ENCODE measurements around the gene CFAP70.
"Not testable (repeated sequence)": the region's sequence is repeated elsewhere in the genome, so short reads cannot be mapped to it uniquely, and the experiment has no call there.

Gene CFAP70

DNA sequence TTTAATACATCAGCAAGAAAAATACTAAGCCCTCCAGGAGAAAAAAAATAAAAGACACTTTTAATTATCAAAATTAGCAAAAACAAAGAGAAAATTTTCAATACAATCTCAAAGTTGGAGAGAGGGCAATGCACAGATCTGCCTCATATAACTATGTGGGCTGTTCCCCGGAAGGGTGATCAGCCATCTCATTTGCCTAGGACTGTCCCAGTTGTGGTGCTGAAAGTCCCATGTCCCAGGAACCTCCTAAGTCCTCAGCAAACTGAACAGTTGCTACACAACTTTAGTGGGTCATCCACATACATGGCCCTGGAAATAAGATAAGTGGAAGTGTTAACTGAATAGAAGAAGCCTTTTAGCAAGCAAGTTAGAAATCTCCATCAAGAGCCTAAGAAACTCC, 14.4 kb downstream of the CFAP70 start:
- no peaks in the 10 kb centered on the region for H3K4me1 ChIP-seq (ENCODE audit: control insufficient read depth in 2 of 2, insufficient read depth in 2 of 2, low read length in 2 of 2)
- H3K36me3 ChIP-seq (ENCODE audit: control insufficient read depth in 2 of 2, insufficient read depth in 2 of 2, low read length in 2 of 2) = no peaks in the 10 kb centered on the region

GRCh38 chr10:73340121-73340520, 18.5 kb downstream of the CFAP70 start:
- no peaks in the 10 kb centered on the region for H3K4me1 ChIP-seq (ENCODE audit: control insufficient read depth in 2 of 2, insufficient read depth in 2 of 2, low read length in 2 of 2)
- H3K36me3 ChIP-seq (ENCODE audit: control insufficient read depth in 2 of 2, insufficient read depth in 2 of 2, low read length in 2 of 2) = no peaks in the 10 kb centered on the region
- no peak overlapping the region for H3K27ac ChIP-seq (ENCODE audit: low read depth in 2 of 2, low read length in 2 of 2)
- no peak overlapping the region for H3K4me3 ChIP-seq (ENCODE audit: low read length in 2 of 2)
- H3K9ac ChIP-seq (ENCODE audit: low read depth in 1 of 2, low read length in 2 of 2) = no peak overlapping the region
- H3K9me3 ChIP-seq (ENCODE audit: control insufficient read depth in 2 of 2, low read length in 2 of 2) = no peaks in the 10 kb centered on the region
- H3K27me3 ChIP-seq (ENCODE audit: control insufficient read depth in 2 of 2, insufficient read depth in 2 of 2, low read length in 2 of 2) = no peaks in the 10 kb centered on the region

More for the DNA sequence above, 14.4 kb downstream of the CFAP70 start:
- H3K27ac ChIP-seq (ENCODE audit: low read depth in 2 of 2, low read length in 2 of 2) = no peak overlapping the region
- no peaks in the 10 kb centered on the region for H3K27me3 ChIP-seq (ENCODE audit: control insufficient read depth in 2 of 2, insufficient read depth in 2 of 2, low read length in 2 of 2)
- H3K9ac ChIP-seq (ENCODE audit: low read depth in 1 of 2, low read length in 2 of 2) = no peak overlapping the region
- no peaks in the 10 kb centered on the region for H3K9me3 ChIP-seq (ENCODE audit: control insufficient read depth in 2 of 2, low read length in 2 of 2)
- H3K4me3 ChIP-seq (ENCODE audit: low read length in 2 of 2) = no peak overlapping the region

DNA sequence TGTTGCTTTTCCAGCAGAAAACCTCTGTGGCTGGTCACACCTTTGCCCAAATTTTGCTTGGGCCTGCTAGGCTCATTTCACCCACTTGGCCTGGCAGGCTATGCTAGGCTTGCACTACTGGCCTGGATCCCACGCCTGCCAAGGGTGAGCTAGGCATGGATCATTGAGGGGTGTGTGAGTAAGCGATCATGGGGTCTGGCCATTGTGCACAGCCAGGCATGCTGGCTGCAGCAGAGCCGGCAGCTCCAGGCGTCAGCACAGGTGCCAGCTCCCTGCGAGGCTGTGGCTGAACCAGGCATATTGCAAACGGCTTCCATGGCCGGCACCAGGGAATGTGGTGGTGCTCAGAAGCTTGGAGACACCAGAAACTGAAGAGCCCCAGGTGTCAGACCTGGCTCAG, 19.2 kb downstream of the CFAP70 start:
- no peaks in the 10 kb centered on the region for H3K36me3 ChIP-seq (ENCODE audit: control insufficient read depth in 2 of 2, insufficient read depth in 2 of 2, low read length in 2 of 2)
- no peaks in the 10 kb centered on the region for H3K9me3 ChIP-seq (ENCODE audit: control insufficient read depth in 2 of 2, low read length in 2 of 2)
- no peaks in the 10 kb centered on the region for H3K27me3 ChIP-seq (ENCODE audit: control insufficient read depth in 2 of 2, insufficient read depth in 2 of 2, low read length in 2 of 2)

DNA sequence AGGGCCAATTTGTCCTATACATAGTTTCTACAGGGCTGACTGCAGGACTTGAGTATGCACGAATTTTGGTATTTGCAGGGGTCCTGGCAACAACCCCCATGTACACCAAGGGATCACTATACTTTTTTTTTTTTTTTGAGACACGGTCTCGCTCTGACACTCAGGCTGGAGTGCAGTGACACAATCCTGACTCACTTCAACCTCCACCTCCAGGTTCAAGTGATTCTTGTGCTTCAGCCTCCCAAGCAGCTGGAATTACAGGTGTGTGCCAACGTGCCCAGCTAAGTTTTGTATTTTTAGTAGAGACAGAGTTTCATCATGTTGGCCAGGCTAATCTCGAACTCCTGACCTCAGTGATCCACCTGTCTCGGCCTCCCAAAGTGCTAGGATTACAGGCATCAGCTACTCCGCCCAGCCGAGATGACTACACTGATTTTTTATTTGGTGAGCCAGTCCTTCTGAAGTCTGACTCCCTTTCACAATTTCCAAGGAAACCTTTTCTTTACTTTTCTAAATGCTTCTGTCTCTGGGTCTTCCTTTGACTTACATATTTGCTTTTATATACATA, 19.8 kb downstream of the CFAP70 start:
- no peaks in the 10 kb centered on the region for H3K27me3 ChIP-seq (ENCODE audit: control insufficient read depth in 2 of 2, insufficient read depth in 2 of 2, low read length in 2 of 2)
- H3K4me3 ChIP-seq (ENCODE audit: low read length in 2 of 2) = no peak overlapping the region
- no peaks in the 10 kb centered on the region for H3K4me1 ChIP-seq (ENCODE audit: control insufficient read depth in 2 of 2, insufficient read depth in 2 of 2, low read length in 2 of 2)
- no peaks in the 10 kb centered on the region for H3K36me3 ChIP-seq (ENCODE audit: control insufficient read depth in 2 of 2, insufficient read depth in 2 of 2, low read length in 2 of 2)
- no peak overlapping the region for H3K27ac ChIP-seq (ENCODE audit: low read depth in 2 of 2, low read length in 2 of 2)
- no peaks in the 10 kb centered on the region for H3K9me3 ChIP-seq (ENCODE audit: control insufficient read depth in 2 of 2, low read length in 2 of 2)
- no peak overlapping the region for H3K9ac ChIP-seq (ENCODE audit: low read depth in 1 of 2, low read length in 2 of 2)

More for the DNA sequence above, 19.2 kb downstream of the CFAP70 start:
- H3K27ac ChIP-seq (ENCODE audit: low read depth in 2 of 2, low read length in 2 of 2) = no peak overlapping the region
- H3K4me3 ChIP-seq (ENCODE audit: low read length in 2 of 2) = no peak overlapping the region
- H3K4me1 ChIP-seq (ENCODE audit: control insufficient read depth in 2 of 2, insufficient read depth in 2 of 2, low read length in 2 of 2) = no peaks in the 10 kb centered on the region
- H3K9ac ChIP-seq (ENCODE audit: low read depth in 1 of 2, low read length in 2 of 2) = no peak overlapping the region

DNA sequence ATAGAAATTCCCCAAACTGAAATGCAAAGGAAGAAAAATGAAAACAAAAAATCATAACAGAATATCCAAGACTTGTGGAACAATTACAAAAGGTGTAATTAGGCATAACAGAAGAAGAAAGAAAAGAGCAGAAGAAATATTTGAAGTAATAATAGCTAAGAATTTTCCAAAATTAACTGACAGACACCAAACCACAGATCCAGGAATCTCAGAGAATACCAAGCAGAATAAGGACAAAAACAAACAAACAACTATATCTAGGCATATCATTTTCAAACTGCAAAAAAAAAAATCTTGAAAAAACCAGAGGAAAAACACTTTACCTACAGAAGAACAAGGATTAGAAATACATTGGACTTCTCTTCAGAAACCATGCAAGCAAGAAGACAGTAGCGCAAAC, 25.5 kb downstream of the CFAP70 start:
- no peaks in the 10 kb centered on the region for H3K27me3 ChIP-seq (ENCODE audit: control insufficient read depth in 2 of 2, insufficient read depth in 2 of 2, low read length in 2 of 2)
- H3K9me3 ChIP-seq (ENCODE audit: control insufficient read depth in 2 of 2, low read length in 2 of 2) = no peaks in the 10 kb centered on the region
- H3K4me3 ChIP-seq (ENCODE audit: low read length in 2 of 2) = no peak overlapping the region
- no peak overlapping the region for H3K27ac ChIP-seq (ENCODE audit: low read depth in 2 of 2, low read length in 2 of 2)
- no peaks in the 10 kb centered on the region for H3K36me3 ChIP-seq (ENCODE audit: control insufficient read depth in 2 of 2, insufficient read depth in 2 of 2, low read length in 2 of 2)
- H3K9ac ChIP-seq (ENCODE audit: low read depth in 1 of 2, low read length in 2 of 2) = no peak overlapping the region
- no peaks in the 10 kb centered on the region for H3K4me1 ChIP-seq (ENCODE audit: control insufficient read depth in 2 of 2, insufficient read depth in 2 of 2, low read length in 2 of 2)

DNA sequence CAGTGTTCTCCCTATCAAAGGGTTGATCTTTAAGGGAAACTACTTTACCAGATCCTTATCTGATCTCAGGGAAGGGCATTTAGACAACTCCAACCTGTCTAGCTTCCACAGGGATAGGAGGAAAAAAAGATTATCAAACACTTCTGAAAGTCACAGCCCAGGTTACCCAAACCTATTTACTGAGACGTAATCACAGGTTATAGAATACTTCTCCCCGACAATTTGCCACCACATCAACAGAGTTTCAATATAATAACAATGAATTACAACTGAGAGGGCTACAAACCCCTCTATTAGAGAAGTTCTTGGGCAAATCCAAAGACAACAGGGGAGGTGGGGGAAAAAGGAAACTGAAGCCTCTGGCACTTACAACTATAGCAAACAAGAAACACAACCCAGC, 26.3 kb downstream of the CFAP70 start:
- H3K27ac ChIP-seq (ENCODE audit: low read depth in 2 of 2, low read length in 2 of 2) = no peak overlapping the region
- H3K9me3 ChIP-seq (ENCODE audit: control insufficient read depth in 2 of 2, low read length in 2 of 2) = no peaks in the 10 kb centered on the region
- H3K4me1 ChIP-seq (ENCODE audit: control insufficient read depth in 2 of 2, insufficient read depth in 2 of 2, low read length in 2 of 2) = no peaks in the 10 kb centered on the region
- H3K9ac ChIP-seq (ENCODE audit: low read depth in 1 of 2, low read length in 2 of 2) = no peak overlapping the region
- H3K27me3 ChIP-seq (ENCODE audit: control insufficient read depth in 2 of 2, insufficient read depth in 2 of 2, low read length in 2 of 2) = no peaks in the 10 kb centered on the region
- no peak overlapping the region for H3K4me3 ChIP-seq (ENCODE audit: low read length in 2 of 2)
- no peaks in the 10 kb centered on the region for H3K36me3 ChIP-seq (ENCODE audit: control insufficient read depth in 2 of 2, insufficient read depth in 2 of 2, low read length in 2 of 2)

GRCh38 chr10:73328523-73328922, 30.1 kb downstream of the CFAP70 start:
- H3K27ac ChIP-seq (ENCODE audit: low read depth in 2 of 2, low read length in 2 of 2); H3K4me1 ChIP-seq (ENCODE audit: control insufficient read depth in 2 of 2, insufficient read depth in 2 of 2, low read length in 2 of 2); H3K9me3 ChIP-seq (ENCODE audit: control insufficient read depth in 2 of 2, low read length in 2 of 2); H3K9ac ChIP-seq (ENCODE audit: low read depth in 1 of 2, low read length in 2 of 2); H3K36me3 ChIP-seq (ENCODE audit: control insufficient read depth in 2 of 2, insufficient read depth in 2 of 2, low read length in 2 of 2); H3K4me3 ChIP-seq (ENCODE audit: low read length in 2 of 2); H3K27me3 ChIP-seq (ENCODE audit: control insufficient read depth in 2 of 2, insufficient read depth in 2 of 2, low read length in 2 of 2): not testable (repeated sequence)

- H3K9ac ChIP-seq (ENCODE audit: low read depth in 1 of 2, low read length in 2 of 2); H3K9me3 ChIP-seq (ENCODE audit: control insufficient read depth in 2 of 2, low read length in 2 of 2); H3K36me3 ChIP-seq (ENCODE audit: control insufficient read depth in 2 of 2, insufficient read depth in 2 of 2, low read length in 2 of 2); H3K4me1 ChIP-seq (ENCODE audit: control insufficient read depth in 2 of 2, insufficient read depth in 2 of 2, low read length in 2 of 2); H3K4me3 ChIP-seq (ENCODE audit: low read length in 2 of 2); H3K27ac ChIP-seq (ENCODE audit: low read depth in 2 of 2, low read length in 2 of 2); H3K27me3 ChIP-seq (ENCODE audit: control insufficient read depth in 2 of 2, insufficient read depth in 2 of 2, low read length in 2 of 2): not testable (repeated sequence)
Observed at GRCh38 chr10:73325290-73325689, 33.4 kb downstream of the CFAP70 start.

- H3K9me3 ChIP-seq (ENCODE audit: control insufficient read depth in 2 of 2, low read length in 2 of 2); H3K4me3 ChIP-seq (ENCODE audit: low read length in 2 of 2); H3K9ac ChIP-seq (ENCODE audit: low read depth in 1 of 2, low read length in 2 of 2); H3K36me3 ChIP-seq (ENCODE audit: control insufficient read depth in 2 of 2, insufficient read depth in 2 of 2, low read length in 2 of 2); H3K4me1 ChIP-seq (ENCODE audit: control insufficient read depth in 2 of 2, insufficient read depth in 2 of 2, low read length in 2 of 2); H3K27ac ChIP-seq (ENCODE audit: low read depth in 2 of 2, low read length in 2 of 2); H3K27me3 ChIP-seq (ENCODE audit: control insufficient read depth in 2 of 2, insufficient read depth in 2 of 2, low read length in 2 of 2): not testable (repeated sequence)
Observed at GRCh38 chr10:73323582-73323981, 35.1 kb downstream of the CFAP70 start.

DNA sequence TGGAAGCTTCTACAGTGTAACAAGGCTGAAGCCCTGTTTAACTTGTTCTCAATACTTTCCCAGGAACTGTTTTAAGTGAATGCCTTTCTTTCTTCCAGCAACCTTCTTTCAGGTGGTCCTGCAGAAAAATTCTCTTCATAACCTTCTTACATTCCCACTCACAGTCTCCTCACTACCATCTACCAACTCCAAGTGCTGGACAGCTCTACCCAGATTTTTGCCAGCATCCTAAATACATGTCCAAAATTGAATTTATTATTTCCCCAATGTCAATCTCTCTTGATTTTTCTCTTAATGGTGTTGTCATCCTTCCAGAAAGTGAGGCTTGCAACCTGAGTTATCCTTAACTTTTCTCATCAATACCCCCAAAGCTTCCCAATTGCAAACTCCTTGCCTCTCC, 48.2 kb downstream of the CFAP70 start:
- Histone ChIP-seq H3K27ac (ENCODE audit: low read depth in 2 of 2, low read length in 2 of 2) (no peak overlapping the region), H3K36me3 (ENCODE audit: control insufficient read depth in 2 of 2, insufficient read depth in 2 of 2, low read length in 2 of 2) (no peaks in the 10 kb centered on the region), H3K9ac (ENCODE audit: low read depth in 1 of 2, low read length in 2 of 2) (no peak overlapping the region)

More for the DNA sequence above, 48.2 kb downstream of the CFAP70 start:
- no peaks in the 10 kb centered on the region for H3K4me1 ChIP-seq (ENCODE audit: control insufficient read depth in 2 of 2, insufficient read depth in 2 of 2, low read length in 2 of 2)
- no peak overlapping the region for H3K4me3 ChIP-seq (ENCODE audit: low read length in 2 of 2)
- peaks cover 5 to 6% of the 10 kb centered on the region in 2 donors for H3K9me3 ChIP-seq (ENCODE audit: control insufficient read depth in 2 of 2, low read length in 2 of 2)
- no peaks in the 10 kb centered on the region for H3K27me3 ChIP-seq (ENCODE audit: control insufficient read depth in 2 of 2, insufficient read depth in 2 of 2, low read length in 2 of 2)
